Measurements from ENCODE around the gene ARHGEF12.

ARHGEF12 gene

DNA sequence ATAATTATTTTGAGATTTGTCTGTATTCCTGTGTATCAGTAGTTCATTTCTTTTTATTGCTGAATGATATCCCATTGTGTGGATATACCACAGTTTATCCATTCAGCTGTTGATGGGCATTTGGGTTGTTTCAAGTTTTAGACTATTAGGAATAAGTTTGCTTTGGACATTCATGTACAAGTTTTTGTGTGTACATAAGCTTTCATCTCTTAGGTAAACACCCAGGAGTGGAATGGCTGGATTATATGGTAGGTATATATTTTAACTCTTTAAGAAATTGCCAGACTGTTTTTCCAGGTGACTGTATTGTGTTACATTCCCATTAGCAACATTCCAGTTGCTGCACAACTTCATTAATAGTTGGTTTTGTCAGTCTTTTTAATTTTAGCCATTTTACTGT, 52.0 kb downstream of the ARHGEF12 start:
- no peak for DNase-seq

DNA sequence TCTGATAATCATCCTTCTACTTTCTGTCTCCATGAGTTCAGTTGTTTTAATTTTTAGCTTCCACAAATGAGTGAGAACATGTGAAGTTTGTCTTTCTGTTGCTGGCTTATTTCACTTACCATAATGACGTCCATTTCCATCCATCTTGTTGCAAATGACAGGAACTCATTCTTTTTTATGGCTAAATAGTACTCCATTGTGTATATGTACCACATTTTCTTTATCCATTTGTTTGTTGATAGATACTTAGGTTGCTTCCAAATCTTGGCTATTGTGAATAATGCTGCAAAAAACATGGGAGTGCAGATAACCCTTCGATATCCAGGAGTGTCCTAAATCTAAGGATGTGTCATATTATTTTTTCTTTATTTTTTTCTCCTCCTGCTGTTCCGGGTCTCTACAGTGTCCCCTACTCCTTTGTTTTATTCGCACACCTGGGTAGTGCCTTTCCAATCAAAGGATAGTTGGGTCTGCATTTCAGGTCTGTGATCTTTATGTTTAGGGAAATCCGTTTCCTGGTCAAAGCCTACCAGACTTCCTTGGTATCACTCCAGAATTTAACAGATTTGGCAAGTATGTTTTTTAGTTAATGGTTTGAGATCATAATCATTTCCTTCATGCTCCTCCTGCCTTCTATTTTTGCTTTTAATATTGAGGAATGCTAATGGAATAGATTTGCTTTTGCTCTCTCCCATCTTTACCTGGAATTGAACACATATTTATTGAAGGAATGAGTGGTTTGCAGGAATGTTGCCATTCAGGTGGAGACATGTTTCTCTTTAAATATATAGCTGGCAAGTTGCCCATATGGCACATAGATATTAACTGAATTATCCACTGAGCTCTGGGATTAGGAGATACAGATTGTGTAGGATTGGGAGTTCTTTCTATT, 53.7 kb downstream of the ARHGEF12 start:
- DNase-seq: no peak

DNA sequence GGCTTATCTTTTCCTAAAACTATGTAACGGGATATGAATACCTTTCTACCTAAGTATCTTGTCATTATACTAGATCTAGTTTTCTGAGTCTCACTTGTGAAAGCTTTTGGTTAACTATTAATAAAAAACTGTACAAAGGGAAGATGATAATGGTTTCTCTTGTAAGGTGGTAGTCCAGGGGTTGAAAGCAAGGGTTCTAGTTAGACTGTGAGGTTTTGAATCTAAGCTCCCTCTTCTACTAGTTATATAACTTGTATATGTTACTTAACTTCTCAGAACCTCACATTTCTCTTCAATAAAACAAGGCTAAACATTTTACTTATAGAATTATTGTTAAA, 54.3 kb downstream of the ARHGEF12 start:
- no peak for DNase-seq

DNA sequence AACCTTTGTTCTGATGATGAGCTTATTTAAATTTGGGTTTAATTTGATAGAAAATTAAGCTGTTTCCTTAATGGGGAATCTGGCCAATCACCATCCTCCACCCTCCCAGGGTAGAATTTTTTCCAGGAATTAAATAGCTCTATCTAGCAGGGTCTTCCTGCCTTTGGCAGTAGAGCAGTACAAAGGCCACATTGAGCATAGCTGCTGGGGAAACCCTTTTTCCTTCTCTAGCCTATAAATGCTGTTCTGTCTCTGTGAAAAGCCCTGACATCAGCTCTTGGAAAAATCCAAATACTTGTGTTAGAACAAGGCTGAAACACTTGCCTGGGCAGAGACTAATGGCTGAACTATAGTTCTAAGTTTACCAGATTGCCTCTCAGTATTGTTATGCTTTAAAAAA, 55.1 kb downstream of the ARHGEF12 start:
- DNase-seq: no peak

DNA sequence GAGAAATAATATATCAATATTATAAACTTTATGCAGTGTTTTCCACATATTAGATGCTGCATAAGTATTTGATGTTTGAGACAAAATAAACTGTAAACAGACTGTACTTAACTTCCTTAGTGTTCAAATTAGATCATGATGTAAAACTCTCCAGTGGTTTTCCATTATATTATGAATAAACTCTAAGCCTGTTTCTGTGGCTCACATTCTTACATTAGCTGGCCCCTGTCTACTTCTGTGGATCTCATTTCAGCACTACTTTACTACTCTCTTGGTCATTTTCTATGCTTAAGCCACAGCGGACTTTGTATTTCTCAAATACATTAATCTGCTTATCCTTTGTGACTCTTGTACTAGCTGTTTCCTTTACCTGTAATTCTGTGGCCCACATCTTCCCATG, 55.6 kb downstream of the ARHGEF12 start:
- no peak for DNase-seq

DNA sequence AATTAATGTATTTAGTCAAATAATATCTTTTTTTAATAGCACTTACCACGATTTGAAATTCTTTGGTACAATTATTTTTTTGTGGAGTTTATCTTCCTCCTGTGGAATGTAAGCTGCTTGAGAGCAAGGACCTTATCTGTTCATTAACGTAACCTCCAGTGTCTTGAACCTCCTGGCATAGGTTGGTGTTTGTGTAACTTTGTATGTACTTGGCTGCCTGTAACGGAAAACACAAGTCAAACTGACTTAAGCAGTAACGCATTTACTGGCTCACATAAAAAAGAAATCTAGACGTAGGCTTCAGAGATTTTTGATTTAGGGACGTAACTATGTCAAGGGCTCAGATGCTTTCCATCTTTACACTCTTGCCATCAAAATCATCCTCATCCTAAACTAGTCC, 56.1 kb downstream of the ARHGEF12 start:
- no peak for DNase-seq

DNA sequence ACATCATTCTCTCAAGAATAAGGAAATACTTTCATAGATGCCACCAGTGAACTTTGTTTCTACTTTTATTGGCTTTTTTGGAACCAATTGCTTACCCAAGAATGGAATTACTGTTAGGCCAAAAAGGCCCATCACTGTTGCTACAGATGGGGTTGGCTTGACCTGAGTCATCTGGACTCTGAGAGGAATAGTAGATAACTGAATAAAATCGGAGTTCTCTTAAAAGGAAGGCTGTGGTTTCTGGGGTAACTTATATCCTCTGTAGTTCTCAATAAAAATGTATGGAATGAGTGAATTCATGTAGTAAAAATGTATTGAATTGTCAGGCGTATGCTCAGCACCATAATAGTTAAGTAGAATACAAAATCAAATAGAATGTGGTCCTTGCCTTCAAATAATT, 56.6 kb downstream of the ARHGEF12 start:
- no peak for DNase-seq

DNA sequence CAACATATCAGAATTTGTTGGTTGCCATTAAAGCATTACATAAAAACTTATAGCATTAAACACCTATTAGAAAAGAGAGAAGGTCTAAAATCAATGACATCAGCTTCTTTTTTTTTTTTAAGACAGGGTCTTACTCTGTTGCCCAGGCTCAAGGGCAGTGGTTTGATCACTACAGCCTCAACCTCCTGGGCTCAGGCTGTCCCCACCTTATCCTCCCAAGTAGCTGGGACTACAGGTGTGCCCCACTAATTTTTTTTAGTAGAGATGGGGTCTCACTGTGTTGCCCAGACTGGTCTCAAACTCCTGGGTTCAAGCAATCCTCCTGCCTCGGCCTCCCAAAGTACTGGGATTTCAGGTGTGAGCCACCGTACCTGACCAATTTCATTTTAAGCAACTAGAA, 57.9 kb downstream of the ARHGEF12 start:
- no peak for DNase-seq

DNA sequence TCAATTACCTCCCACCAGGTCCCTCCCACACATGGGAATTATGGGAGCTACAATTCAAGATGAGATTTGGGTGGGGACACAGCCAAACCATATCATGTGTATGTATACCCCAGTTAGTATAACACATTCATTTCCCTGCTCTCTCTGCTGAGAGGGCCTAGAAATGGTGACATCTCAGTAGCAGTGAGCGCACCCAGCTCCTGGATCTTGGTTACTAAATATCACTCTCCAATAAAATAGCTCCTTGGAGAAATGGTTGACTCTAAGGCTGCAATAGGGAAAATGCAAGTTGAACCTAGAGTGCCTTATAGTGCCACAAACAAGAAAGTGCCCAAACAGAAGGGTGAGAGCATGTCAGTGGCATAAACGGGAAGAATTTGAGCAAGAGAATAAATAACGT, 59.6 kb downstream of the ARHGEF12 start:
- DNase-seq: no peak

DNA sequence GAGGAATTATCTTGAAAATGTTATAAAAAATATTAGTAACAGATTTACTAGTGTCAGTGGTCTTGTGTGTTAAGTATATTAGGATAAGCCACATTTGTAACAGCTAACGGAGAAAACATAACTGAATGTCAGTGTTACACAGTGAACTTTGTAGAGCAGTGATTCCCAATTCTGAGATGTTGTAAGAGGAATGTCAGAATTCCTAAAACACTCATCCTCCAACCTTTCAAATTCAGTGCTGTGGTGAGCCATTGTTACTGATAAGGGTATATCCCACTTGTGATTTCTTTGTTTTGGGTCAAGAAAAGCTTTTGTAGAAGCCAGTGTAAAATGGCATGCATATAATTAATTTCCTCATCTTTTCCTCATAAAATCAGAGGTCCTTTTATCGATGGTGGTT, 61.9 kb downstream of the ARHGEF12 start:
- no peak for DNase-seq

DNA sequence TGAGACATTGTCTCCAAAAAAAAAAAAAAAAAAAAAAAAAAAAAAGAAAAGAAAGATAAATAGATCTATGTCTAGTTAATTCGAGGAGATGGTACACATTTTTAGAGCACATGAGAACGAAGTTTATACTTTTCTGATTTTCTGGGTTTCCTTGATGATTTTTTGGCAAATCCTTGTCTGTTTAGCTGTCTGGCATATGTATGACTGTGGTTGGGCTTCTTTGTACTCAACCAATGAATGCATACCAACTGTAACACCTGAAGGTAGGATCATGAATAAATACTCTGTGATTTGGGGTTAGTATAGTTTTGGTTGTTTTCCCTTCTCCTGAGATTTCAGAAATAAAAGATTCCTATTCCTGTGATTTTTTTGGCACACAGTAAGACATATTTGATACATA, 63.1 kb downstream of the ARHGEF12 start:
- DNase-seq: no peak

DNA sequence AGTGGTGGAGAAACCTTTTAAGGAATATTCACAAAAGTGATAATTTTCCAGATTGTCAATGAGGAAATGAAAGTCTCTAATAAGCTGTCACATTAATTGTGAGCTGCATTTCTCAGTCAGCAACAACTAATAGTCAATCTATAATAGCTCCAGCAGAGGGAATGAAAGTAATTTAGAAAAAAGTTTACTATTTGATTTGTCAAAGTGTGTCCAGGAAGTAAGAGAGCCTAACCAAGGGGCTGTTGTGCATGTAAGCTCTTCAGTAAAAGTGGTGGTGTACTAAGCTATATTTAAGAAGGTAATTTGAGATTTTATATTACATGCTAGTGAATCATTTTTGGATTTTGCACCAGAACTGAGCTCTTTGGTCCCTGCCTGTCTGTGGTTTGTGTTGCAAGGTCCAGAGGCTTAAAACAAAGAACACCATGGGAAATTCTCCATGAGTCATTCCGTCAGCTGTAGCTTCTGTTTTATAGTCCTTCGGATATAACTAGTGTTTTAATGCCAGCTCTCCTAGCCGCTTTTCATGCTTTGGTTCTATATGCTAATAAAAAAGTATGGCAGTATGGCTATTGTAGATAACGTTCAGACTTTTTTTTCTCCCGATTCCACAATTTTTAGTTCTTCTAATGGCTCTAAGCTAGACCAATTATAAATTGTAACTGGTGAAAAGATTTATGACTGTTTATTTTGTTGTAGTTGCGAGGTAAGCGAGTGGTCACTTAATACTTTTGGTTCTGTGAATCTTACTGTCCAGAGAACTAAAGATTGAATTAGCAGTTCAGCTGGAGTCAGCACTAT, 64.6 kb downstream of the ARHGEF12 start:
- no peak for DNase-seq

DNA sequence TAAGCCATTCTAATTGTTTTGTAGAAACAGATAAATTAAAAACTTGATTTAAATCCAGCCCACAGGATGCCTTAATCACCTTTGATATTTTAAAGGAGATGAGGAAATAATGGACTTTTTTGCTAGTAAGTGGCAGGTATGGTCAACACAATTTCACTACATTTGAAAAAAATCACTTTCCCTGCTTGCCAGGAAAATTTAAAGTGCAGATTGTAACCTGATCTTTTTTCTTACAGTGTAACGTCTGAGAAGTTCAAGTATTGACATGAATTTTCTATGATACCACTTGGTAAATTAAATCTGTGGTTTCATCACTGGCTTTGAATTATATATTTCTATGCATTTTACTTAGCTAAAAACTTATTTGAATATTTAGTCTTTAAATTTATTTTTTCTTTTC, 65.3 kb downstream of the ARHGEF12 start:
- no peak for DNase-seq

DNA sequence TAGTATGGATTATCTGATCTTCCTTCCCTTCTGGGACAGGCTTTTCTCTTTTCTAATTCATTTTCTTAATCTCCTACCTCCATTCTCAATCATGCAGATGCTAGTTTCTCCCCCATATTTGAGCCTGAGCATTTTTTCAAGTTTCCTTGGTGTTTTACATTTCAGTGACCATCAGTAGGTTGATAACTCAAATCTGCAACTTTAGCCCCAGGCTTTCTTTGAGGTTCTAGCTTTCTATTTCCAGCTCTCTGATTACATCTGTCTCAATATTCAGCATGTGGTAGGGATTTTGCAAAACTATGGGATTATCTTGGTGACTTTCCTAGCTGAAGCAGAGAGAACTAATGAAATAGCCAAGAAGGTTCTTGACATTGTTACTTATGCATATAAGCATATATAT, 67.8 kb downstream of the ARHGEF12 start:
- no peak for DNase-seq

DNA sequence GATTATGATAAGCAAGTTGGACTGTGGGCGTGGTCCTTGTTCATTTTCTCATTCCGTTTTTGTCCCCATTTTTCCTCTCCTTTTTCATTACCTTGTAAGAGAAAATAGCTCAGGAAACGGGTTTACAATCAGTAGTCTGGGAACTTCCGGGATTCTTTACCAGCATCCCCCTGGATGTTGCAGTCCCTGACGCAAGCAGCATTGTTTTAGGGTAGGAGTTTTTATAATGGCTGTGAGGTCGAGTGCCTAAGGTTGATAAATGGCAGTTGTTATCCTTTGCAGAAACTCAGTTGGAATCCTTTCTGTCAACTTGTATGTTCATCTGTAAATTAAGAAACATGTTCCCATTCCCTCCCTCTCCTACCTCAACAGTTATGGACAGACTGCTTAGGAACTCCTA, 68.3 kb downstream of the ARHGEF12 start:
- no peak for DNase-seq

DNA sequence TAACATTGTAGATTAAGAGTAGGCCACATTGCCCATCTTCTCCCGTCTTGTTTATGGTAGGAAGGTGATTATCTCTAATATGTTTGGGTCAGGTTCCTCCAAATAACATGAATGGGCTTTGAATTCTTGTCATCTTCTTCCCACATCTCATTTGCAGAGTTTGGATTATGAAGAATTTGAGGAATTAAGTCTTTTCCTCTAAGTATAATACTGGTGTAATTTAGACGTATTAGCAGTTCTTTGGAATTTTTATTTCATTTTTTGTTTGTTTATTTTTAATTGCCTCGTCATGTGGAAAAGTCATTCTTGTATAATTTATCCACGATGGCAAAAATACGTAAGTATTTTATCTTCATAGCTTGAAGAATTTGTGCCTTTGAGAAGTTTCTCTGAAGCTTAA, 73.4 kb downstream of the ARHGEF12 start:
- no peak for DNase-seq

DNA sequence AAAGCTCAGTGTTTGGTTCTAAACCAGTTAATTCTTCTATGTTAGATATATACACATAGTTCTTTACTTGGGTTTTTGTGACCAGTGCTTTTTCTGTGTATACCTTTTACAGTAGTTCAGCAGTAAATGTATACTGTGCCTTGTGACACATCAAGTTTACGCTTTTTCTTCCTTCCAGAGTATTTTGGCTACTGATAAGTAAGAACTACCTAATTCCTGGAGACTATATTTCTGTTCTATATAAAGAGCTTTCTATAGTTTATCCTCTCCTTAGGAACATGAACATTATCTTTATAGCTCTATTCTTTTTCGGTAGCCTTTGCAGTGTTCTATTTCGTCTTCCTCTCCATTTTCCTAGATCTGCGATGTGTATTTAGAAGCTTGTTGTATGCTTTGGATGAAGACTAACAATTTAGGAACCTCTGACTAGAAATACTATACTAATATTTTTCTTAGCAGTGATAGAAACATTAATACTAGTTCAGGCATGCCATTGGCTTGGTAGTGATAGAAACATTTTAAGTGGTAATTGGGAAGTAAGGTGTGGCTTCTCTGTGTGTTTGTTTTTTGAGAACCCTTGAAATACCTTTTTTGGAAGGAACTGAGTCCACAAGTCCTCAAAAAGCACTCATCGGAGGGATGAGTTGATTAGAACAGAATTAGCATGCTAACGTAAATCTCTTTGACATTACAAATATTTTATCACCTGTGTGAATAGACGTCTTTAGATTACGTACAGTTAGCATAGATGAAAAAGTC, 74.6 kb downstream of the ARHGEF12 start:
- no peak for DNase-seq

DNA sequence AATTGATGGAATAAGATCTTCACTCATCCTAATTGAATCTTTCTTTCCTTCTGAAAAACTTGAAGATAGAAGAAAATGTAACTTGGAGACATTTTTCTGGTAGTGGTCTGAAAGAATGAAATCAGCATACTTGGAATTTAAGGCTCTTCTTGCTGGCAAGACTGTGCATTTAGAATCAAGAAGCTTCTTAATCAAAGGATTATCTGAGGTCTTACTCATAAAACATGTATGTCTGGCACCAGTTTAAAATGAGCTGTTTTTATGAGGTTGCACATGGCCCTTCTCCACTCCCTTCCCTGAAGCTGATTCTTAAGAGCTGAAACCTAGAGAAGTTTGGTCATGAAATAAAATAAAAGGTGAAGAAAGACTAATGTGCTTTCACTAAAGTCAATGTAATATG, 77.3 kb downstream of the ARHGEF12 start:
- no peak for DNase-seq

DNA sequence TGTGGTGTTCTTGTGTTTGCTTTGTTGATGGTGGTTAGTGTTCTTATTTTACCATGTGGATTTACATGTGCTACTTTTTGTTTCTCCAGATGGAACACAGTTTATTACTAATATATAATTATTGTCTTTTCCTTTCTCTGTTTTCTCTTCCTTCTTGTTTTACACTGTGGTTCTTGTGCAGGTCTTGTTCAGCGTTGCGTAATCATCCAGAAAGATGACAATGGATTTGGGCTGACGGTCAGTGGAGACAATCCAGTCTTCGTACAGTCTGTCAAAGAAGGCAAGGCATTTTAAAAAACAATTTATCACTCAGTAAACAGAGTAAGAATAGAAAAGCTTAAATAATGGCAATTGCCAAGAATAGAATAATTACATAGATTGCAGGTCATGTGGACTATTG, 84.4 kb downstream of the ARHGEF12 start:
- no peak for DNase-seq

DNA sequence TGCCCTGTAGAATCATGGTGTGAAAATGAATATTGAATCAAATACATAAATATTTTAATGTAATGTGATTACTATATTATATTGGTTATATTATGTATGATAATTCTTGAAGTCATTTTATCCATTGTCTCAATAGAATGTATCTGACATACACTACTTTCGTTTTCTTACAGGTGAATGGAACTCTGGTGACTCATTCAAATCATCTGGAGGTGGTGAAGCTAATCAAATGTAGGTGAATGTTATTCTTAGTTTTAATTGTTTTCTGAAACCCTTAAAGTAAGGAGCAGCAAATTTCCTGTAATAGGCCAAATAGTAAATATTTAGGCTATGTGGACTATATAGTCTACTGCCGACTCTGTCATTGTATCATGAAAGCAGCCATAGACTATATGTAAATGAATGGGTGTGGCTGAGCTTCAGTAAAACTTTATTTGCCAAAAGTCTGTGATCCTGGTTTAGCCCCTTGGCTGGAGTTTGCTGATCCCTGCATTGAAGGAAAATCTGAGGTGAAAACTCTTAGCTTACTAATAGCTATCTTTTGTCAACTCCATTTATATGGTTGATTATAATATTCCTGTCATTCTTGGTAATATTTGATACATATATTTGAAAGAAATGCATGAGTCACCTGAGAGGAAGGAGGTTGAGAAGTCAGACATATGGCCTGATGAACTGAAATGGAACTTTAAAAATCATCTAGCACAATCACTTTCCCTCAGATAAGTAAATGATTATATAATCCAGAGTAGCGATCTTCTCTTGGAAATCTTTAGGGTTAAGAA, 88.2 kb downstream of the ARHGEF12 start:
- DNase-seq: no peak

DNA sequence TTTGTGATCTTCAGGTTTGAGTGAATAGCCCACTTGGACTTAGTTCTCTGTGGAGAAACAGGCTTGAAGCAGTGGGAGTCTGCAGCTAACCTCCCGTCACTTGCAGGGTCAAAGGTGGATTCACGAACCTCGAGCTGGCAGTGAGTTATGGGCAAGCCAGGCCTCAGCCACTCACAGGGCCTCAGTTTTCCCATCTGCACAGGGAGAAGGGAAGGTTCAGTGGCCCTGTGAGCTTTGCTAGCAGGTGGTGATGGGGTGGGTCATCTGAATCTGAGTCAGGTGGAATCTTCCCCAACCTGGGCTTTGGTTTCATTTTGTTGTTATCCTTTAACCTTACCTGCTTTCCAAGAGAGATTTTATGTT, 88.7 kb downstream of the ARHGEF12 start:
- no peak for DNase-seq

DNA sequence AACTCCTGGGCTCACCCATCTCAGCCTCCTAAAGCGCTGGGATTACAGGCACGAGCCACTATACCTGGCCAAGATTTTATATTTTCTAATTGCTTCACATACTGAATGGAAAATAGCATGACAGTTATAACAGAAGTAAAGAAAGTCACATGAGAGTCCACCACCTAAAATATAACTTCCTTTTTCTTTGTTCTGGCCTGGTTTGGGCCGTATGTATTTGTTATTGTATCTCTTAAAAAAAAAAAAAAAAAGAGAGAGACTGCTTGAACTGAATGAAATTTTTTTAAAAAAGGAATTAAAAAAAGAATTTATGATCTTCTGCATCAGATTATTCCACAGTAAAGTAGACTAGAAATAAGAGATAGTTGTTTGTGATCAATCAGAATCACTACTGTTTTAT, 89.3 kb downstream of the ARHGEF12 start:
- DNase-seq: no peak

DNA sequence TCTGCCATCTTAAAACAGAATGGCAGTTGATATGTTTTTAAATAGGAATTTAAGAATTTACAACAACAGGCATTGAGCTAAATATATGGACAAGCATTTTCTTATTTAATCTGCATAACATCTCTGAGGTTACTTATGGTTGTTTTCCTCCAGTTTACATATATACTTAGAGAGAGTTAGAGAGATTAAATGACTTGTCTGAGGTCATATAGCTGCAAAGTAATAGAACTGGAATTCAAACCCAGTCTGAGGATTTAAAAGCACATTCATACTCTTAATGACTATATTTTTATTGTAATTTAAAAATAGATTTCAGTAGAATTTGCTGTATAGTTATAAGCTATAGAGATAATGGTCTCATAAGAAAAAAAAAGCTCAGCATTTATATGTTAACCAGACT, 93.9 kb downstream of the ARHGEF12 start:
- no peak for DNase-seq
